Skeletal muscle cell (primary cell): ENCODE measurements around the gene DIP2C.
A peak's percentile ranks its signal among the peaks of the same experiment; 100 is the strongest.
"Not testable (repeated sequence)": the region's sequence is repeated elsewhere in the genome, so short reads cannot be mapped to it uniquely, and the experiment has no call there.

Source experiments
- DNase-seq: peaks from one replicate; pipeline ENCODE4 v3.0.0-alpha.2; 2010; ENCODE audit warnings: low read depth
- H3K4me3 ChIP-seq: 2 replicates; pipeline ENCODE4 v1.5.1; 2011; ENCODE audit warnings: low read depth, mild to moderate bottlenecking, control low read depth, low read length, moderate library complexity

The DIP2C gene

GRCh38 chr10:633279-634245 is 55.9 kb downstream of the DIP2C start:
- H3K4me3 ChIP-seq = no peak overlapping the region
- DNase-seq = no peak

- not testable (repeated sequence) for H3K4me3 ChIP-seq, DNase-seq
These were observed 56.7 kb downstream of the DIP2C start for GRCh38 chr10:632807-633177.

GRCh38 chr10:632155-632806 is 57.2 kb downstream of the DIP2C start:
- DNase-seq, H3K4me3 ChIP-seq: not testable (repeated sequence)

- H3K4me3 ChIP-seq = no peak overlapping the region
- DNase-seq = no peak
These were observed 58.2 kb downstream of the DIP2C start for GRCh38 chr10:631266-631665.

- DNase-seq = no peak
- H3K4me3 ChIP-seq = no peak overlapping the region
These were observed 58.8 kb downstream of the DIP2C start for GRCh38 chr10:630581-631073.

- H3K4me3 ChIP-seq = no peak overlapping the region
- DNase-seq = no peak
These were observed 60.1 kb downstream of the DIP2C start for GRCh38 chr10:629186-629998.

- DNase-seq = no peak
- no peak overlapping the region for H3K4me3 ChIP-seq
These were observed 61.0 kb downstream of the DIP2C start for GRCh38 chr10:628386-629045.

- no peak overlapping the region for H3K4me3 ChIP-seq
- no peak for DNase-seq
These were observed 62.2 kb downstream of the DIP2C start for GRCh38 chr10:627032-627992.

GRCh38 chr10:625751-626711 is 63.4 kb downstream of the DIP2C start:
- no peak overlapping the region for H3K4me3 ChIP-seq
- no peak for DNase-seq

- H3K4me3 ChIP-seq = peak overlapping the region; percentile 15
- DNase-seq = no peak
These were observed 64.2 kb downstream of the DIP2C start for GRCh38 chr10:625333-625696.

GRCh38 chr10:624605-625332 is 64.7 kb downstream of the DIP2C start:
- DNase-seq = peak; percentile 60
- peak overlapping the region; percentile 2 for H3K4me3 ChIP-seq

- DNase-seq = no peak
- no peak overlapping the region for H3K4me3 ChIP-seq
These were observed 65.2 kb downstream of the DIP2C start for GRCh38 chr10:624312-624604.

GRCh38 chr10:623477-624311 is 65.8 kb downstream of the DIP2C start:
- no peak for DNase-seq
- H3K4me3 ChIP-seq = no peak overlapping the region

GRCh38 chr10:623014-623413 is 66.5 kb downstream of the DIP2C start:
- no peak for DNase-seq
- no peak overlapping the region for H3K4me3 ChIP-seq

- no peak for DNase-seq
- no peak overlapping the region for H3K4me3 ChIP-seq
These were observed 67.3 kb downstream of the DIP2C start for GRCh38 chr10:621981-622740.
